Kidney (tissue), 14 donors: Measurements from ENCODE around the gene KBTBD12. TPM values are rescaled to one million over a fixed set of nuclear protein-coding genes. Genes with fewer than 3 reads are reported as not detected.

Experiments used
- DNase-seq, 5 donors: peaks; one replicate each; pipeline ENCODE4 v3.0.0-alpha.2; 2013 to 2020
- FAIRE-seq: peaks from 2 replicates; lab custom pipeline; 2012; peaks lifted over from hg19 to GRCh38; lab: Jason Lieb, UNC
- H3K27ac ChIP-seq, 2 donors: one replicate each; pipeline ENCODE4 v1.7.0; 2013; ENCODE audit warnings: low read depth in 2 of 2, low read length in 2 of 2, inconsistent platforms in 1 of 2
- H3K27me3 ChIP-seq: one replicate; pipeline ENCODE4 v1.7.1; 2013; ENCODE audit warnings: low read length, inconsistent platforms; ENCODE audit not compliant: control insufficient read depth, insufficient read depth
- H3K36me3 ChIP-seq, 3 donors: one replicate each; pipeline versions ENCODE4 v1.7.0 to v1.7.1; 2013; ENCODE audit warnings: low read length in 3 of 3, control low read depth in 1 of 3, inconsistent platforms in 1 of 3; ENCODE audit not compliant: insufficient read depth in 3 of 3, control insufficient read depth in 2 of 3
- H3K4me1 ChIP-seq, 3 donors: one replicate each; pipeline versions ENCODE4 v1.7.0 to v1.7.1; 2013; ENCODE audit warnings: low read length in 3 of 3, inconsistent platforms in 1 of 3, low read depth in 1 of 3; ENCODE audit not compliant: control insufficient read depth in 2 of 3, insufficient read depth in 2 of 3
- H3K4me3 ChIP-seq, 3 donors: one replicate each; pipeline versions ENCODE4 v1.7.0 to v1.8.1; 2013; ENCODE audit warnings: low read length in 3 of 3, control low read depth in 1 of 3, inconsistent platforms in 1 of 3
- H3K9ac ChIP-seq, 3 donors: one replicate each; pipeline versions ENCODE4 v1.7.0 to v1.7.1; 2013; ENCODE audit warnings: low read length in 3 of 3, control low read depth in 1 of 3, inconsistent platforms in 1 of 3
- H3K9me3 ChIP-seq, 3 donors: one replicate each; pipeline versions ENCODE4 v1.7.0 to v1.7.1; 2013; ENCODE audit warnings: low read length in 3 of 3, control low read depth in 1 of 3, inconsistent platforms in 1 of 3; ENCODE audit not compliant: control insufficient read depth in 2 of 3, insufficient read depth in 1 of 3
- intact Hi-C: fragments of 100-400 bp; cut with DNase I; formaldehyde crosslinking; loops from one replicate; pipeline ENCODE4 v1.11.1; 2022
- polyA plus RNA-seq: library from polyadenylated mRNA; stranded (reverse); fragments of 350-450 nt; fragmentation: Illumina TruSeq; extraction: RNeasy Lipid Tissue Mini Kit (QIAGEN cat#74804); gene quantifications from one replicate; pipeline ENCODE4 v1.2.3, GENCODE V29; 2014; ENCODE audit warnings: low read depth, low replicate concordance; ENCODE audit not compliant: insufficient read depth
- total RNA-seq: library from RNA; stranded (reverse); fragmentation: NEBNext Ultra II Directional; extraction: Animal tissue kit (Norgen Biotek cat#: 25700); gene quantifications from one replicate; pipeline ENCODE4 v1.2.1, GENCODE V29; 2021
- TF ChIP-seq, protein P1 (sequence below): IDR thresholded peaks from 3 replicates; pipeline ENCODE4 v1.5.1; 2012; ENCODE audit warnings: mild to moderate bottlenecking, moderate library complexity, borderline replicate concordance; ENCODE audit not compliant: insufficient read depth; ENCODE audit errors: extremely low read depth
- donor health status: control.
- donor health status: control.
- donor health status: control.
- donor health status: control.
- donor health status: control.
- donor health status: DM: yes; HTN: yes; CAD: no.
- donor health status: Normal renal cell carcinoma (clear cell type).

Gene KBTBD12
- total and polyA plus RNA-seq, 2 donors from 2014 or later = 1.4 to 1.6 TPM

DNA sequence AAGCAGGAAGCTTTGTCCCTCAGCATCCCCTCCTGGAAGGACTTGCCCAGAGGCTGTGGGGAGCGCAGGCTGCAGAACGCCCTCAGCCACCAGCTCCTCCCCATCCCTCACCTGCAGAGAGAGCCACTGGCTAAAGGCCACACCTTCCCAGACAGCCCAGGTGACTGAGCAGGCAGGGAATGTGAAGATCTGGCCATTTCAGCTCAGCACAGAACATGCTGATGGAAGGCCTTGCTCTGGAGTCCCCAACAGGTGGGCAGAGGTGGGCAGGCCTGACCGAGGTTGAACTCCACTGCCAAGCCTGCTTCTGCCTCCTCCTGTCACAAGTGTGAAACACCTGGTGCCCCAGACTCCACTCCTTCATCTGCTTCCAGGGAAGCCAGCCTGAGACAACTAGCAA, 86.5 kb downstream of the KBTBD12 start:
- no peaks in the 10 kb centered on the region for H3K27me3 ChIP-seq
- DNase-seq = no peak
- no peak overlapping the region for H3K27ac ChIP-seq
- no peak overlapping the region for H3K9ac ChIP-seq
- no peaks in the 10 kb centered on the region for H3K9me3 ChIP-seq
- no peaks in the 10 kb centered on the region for H3K36me3 ChIP-seq
- no peak overlapping the region for H3K4me3 ChIP-seq
- intact Hi-C loops = no loop called here
- no peak for FAIRE-seq
- no peaks in the 10 kb centered on the region for H3K4me1 ChIP-seq
- TF ChIP-seq, protein P1, sequence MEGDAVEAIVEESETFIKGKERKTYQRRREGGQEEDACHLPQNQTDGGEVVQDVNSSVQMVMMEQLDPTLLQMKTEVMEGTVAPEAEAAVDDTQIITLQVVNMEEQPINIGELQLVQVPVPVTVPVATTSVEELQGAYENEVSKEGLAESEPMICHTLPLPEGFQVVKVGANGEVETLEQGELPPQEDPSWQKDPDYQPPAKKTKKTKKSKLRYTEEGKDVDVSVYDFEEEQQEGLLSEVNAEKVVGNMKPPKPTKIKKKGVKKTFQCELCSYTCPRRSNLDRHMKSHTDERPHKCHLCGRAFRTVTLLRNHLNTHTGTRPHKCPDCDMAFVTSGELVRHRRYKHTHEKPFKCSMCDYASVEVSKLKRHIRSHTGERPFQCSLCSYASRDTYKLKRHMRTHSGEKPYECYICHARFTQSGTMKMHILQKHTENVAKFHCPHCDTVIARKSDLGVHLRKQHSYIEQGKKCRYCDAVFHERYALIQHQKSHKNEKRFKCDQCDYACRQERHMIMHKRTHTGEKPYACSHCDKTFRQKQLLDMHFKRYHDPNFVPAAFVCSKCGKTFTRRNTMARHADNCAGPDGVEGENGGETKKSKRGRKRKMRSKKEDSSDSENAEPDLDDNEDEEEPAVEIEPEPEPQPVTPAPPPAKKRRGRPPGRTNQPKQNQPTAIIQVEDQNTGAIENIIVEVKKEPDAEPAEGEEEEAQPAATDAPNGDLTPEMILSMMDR = no peak

DNA sequence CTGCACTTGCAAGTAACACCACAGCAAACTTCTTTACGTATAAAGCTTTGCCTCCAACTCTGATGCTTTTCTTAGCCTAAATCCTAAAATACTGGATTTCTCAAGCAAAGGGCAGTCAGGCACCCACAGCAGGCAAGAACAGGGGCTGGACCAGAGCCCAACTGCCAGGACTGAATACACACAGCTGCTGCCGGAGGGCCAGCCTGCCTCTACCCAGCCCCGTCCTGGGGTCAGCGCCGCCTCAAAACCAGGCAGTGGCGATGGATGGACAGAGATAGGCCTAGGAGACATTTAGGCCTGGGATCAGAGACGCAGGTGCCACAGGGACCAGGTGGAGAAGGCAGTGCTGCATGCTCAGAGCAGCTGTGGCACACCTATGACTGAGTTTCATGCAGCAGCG, 89.6 kb downstream of the KBTBD12 start:
- Histone ChIP-seq H3K4me1 (no peaks in the 10 kb centered on the region), H3K9ac (no peak overlapping the region), H3K27me3 (no peaks in the 10 kb centered on the region), H3K4me3 (no peak overlapping the region), H3K27ac (no peak overlapping the region), H3K36me3 (no peaks in the 10 kb centered on the region), H3K9me3 (no peaks in the 10 kb centered on the region)
- FAIRE-seq (no peak), DNase-seq (no peak)
- intact Hi-C loops = no loop called here
- TF ChIP-seq, protein P1 = no peak

DNA sequence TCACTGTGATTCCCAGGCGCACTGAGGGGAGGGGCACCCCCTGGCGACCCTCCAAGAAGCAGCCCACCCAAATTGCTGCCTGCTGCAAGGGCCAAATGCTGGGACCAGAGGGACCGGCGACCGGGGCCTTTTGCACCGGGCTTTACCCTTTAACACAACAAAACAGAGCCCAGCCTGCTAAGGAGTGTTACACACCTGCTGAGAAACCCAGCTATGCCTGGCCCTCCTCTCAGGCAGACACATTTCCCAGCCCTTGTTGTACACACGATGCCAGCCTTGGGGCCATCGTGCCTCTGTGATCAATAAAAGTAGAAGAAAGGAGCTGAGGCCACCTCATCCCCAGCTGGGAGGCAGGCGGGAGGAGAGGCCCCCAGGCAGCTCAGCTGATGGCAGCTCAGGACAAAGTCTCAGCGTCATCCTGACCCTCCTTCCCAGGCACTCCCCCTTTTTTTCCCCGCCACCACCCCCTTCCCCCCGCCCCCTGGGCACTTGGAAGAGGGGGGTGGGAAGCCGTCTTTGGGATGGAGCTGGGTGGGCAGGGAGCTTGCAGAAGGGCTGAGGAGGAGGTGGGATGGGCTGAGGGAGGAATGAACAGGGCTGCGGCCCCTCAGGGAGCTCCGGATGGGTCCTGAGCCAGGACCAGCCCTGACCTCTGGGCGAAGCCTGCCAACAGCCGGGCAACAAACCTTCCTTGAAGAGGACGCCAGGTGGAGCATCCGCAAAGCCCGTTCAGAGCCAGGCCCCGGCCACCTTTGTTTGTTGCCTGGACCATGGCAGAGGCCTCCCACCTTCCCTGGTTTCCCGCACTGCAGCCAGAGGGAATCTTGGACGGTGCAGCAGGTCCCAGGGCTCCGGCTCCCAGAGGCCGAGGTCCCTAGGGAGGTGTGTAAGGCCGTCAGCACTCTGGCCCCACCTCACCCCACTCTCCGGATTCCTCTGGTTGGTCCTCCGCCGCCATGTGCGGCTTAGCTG, 91.3 kb downstream of the KBTBD12 start:
- no peaks in the 10 kb centered on the region for H3K27me3 ChIP-seq
- no peak overlapping the region for H3K27ac ChIP-seq
- peak in 3 of 5 donors; percentile 24 to 55 (median 37) for DNase-seq
- H3K4me1 ChIP-seq = no peaks in the 10 kb centered on the region
- no peaks in the 10 kb centered on the region for H3K36me3 ChIP-seq
- H3K9me3 ChIP-seq = no peaks in the 10 kb centered on the region
- no peak for FAIRE-seq
- no peak overlapping the region for H3K9ac ChIP-seq
- TF ChIP-seq, protein P1 = no peak
- intact Hi-C loops = no loop called here
- H3K4me3 ChIP-seq = no peak overlapping the region
